RWPE1 (cell line): ENCODE results near the gene UBR2.
"Not testable (repeated sequence)": the region's sequence is repeated elsewhere in the genome, so short reads cannot be mapped to it uniquely, and the experiment has no call there.

Experiments
- CTCF ChIA-PET: fragments of 350-600 bp; sonication (Branson Sonifier 250); formaldehyde crosslinking; extraction: SDS; loops from one replicate; lab custom pipeline; 2021; lab: Yijun Ruan, JAX
- POLR2A ChIA-PET: fragments of 400-600 bp; formaldehyde crosslinking; extraction: SDS; loops from one replicate; lab custom pipeline; 2020; ENCODE audit warnings: antibody characterized with exemption; ENCODE audit not compliant: low non-redundant PET; lab: Yijun Ruan, JAX
- DNase-seq: peaks from one replicate; pipeline ENCODE4 v3.0.0; 2012; ENCODE audit warnings: low spot score
- H3K27ac ChIP-seq: fragments of 450-650 bp; 2 replicates; pipeline ENCODE4 v1.5.1; 2017
- TF ChIP-seq, protein P1 (sequence below): fragments of 450-650 bp; conservative IDR thresholded peaks from 2 replicates; pipeline ENCODE4 v1.5.1; 2017; ENCODE audit warnings: low read depth, mild to moderate bottlenecking

UBR2 gene

GRCh38 chr6:42604150-42604549, 40.3 kb downstream of the UBR2 start:
- no peak for DNase-seq
- POLR2A ChIA-PET, result no interaction called here
- H3K27ac ChIP-seq, result no peak overlapping the region
- CTCF ChIA-PET, result no interaction called here
- TF ChIP-seq, protein P1, sequence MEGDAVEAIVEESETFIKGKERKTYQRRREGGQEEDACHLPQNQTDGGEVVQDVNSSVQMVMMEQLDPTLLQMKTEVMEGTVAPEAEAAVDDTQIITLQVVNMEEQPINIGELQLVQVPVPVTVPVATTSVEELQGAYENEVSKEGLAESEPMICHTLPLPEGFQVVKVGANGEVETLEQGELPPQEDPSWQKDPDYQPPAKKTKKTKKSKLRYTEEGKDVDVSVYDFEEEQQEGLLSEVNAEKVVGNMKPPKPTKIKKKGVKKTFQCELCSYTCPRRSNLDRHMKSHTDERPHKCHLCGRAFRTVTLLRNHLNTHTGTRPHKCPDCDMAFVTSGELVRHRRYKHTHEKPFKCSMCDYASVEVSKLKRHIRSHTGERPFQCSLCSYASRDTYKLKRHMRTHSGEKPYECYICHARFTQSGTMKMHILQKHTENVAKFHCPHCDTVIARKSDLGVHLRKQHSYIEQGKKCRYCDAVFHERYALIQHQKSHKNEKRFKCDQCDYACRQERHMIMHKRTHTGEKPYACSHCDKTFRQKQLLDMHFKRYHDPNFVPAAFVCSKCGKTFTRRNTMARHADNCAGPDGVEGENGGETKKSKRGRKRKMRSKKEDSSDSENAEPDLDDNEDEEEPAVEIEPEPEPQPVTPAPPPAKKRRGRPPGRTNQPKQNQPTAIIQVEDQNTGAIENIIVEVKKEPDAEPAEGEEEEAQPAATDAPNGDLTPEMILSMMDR, result no peak

DNA sequence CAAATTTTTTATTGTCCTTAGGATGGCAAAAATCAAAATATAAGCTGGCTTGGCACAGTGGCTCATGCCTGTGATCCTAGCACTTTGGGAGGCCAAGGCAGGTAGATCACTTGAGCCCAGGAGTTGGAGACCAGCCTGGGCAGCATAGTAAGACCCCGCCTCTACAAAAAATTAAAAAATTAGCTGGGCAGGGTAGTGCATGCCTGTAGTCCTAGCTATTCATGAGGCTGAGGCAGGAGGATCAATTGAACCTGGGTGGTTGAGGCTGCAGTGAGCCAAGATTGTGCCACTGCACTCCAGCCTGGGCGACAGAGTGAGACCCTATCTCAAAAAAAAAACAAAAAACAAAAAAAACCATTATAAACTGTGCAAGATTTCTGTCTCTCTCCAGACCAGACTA, 40.9 kb downstream of the UBR2 start:
- CTCF ChIA-PET, POLR2A ChIA-PET, H3K27ac ChIP-seq, DNase-seq: not testable (repeated sequence)

DNA sequence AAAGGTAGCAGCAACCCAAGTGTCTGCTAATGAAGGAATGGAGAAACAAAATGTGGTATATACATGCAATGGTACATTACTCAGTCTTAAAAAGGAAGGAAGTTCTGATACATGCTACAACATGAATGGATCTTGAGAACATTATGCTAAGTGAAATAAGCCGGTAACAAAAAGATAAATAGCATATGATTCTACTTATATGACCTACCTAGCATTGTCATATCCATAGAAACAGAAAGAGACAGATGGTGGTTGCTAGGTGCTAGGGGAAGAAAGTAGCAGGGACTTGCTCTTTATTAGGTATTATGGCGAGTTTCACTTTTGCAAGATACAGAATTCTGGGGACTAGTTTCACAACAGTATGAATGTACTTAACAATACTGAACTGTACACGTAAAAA, 46.6 kb downstream of the UBR2 start:
- no peak overlapping the region for H3K27ac ChIP-seq
- TF ChIP-seq, protein P1, result no peak
- ChIA-PET POLR2A (no interaction called here), CTCF (no interaction called here)
- DNase-seq, result no peak

GRCh38 chr6:42615518-42615917, 51.7 kb downstream of the UBR2 start:
- no peak for DNase-seq
- H3K27ac ChIP-seq, result no peak overlapping the region
- ChIA-PET POLR2A (no interaction called here), CTCF (no interaction called here)
- TF ChIP-seq, protein P1, result no peak

- no peak for DNase-seq
- H3K27ac ChIP-seq, result no peak overlapping the region
- ChIA-PET CTCF (interaction anchor here (0.6 to 0.7 kb wide), 2 partner anchors 38 to 884 kb away, joined by 3 read pairs; no protein-coding TSS in a partner anchor), POLR2A (no interaction called here)
- TF ChIP-seq, protein P1, result no peak
Measured at GRCh38 chr6:42616716-42617115, 52.9 kb downstream of the UBR2 start.

DNA sequence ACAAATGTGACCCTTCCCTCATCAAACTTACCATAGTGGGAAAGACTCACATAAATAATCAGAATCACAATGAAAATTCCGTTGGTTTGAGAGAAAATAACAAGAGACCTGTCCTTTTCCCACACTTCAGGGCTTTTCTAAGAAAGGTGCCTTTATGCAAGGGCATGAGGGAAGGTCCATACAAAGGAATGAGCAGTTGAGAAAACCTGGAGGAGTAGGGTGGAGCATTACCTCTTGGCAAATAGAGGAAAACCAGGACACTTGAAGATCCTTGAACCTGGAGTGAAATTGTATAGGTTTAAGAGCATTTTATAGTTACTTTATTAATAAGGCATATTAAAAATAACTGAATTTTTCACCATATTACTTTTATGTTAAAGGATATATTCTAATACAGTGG, 54.3 kb downstream of the UBR2 start:
- TF ChIP-seq, protein P1, result no peak
- CTCF ChIA-PET, result no interaction called here
- DNase-seq, result no peak
- H3K27ac ChIP-seq, result no peak overlapping the region
- POLR2A ChIA-PET, result no interaction called here

- DNase-seq, result peak; percentile 32
- no peak overlapping the region for H3K27ac ChIP-seq
- ChIA-PET POLR2A (no interaction called here), CTCF (interaction anchor here (0.8 kb wide), 1 partner anchor 61 kb away, joined by 3 read pairs; no protein-coding TSS in a partner anchor)
- TF ChIP-seq, protein P1, result no peak
Measured at GRCh38 chr6:42618686-42619085, 54.9 kb downstream of the UBR2 start.
